ENCODE data around the gene TASOR2.

DNA sequence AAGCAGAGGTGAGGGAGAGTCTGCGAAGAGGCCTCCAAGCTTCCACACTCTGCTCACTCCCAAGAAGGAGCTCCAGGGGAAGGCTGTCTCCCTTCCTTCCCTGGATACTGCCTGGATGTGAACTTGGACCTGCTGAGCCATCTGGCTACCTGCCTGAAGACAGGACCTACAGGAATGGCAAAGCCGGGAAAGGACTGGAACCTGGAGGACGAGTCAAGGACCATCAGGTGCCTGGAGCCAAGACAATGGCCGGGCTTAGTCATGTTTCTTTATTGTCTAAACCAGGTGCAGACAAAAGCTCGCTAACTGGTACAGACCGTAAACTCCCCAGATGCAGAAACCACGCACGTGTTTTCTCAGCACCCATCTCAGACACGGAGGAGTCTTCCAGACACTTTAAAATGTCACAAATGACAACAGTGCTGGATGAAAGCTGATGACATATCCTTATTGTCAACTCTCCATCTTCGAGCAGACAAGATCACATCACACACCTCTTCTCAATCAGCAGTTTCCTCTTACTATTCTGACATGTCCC, 30.4 kb upstream of the TASOR2 start:
- no peak for TF ChIP-seq POLR2A (IDR thresholded peaks at IDR 0.05; ENCODE audit: low read length)
- no peak for TF ChIP-seq GATA1 (IDR thresholded peaks at IDR 0.05; ENCODE audit: low read depth, low read length)

All from erythroblast (primary cell).